Loucy (cell line): Measurements from ENCODE around the gene TEP1.

ENCODE experiments used
- EZH2phosphoT487 ChIP-seq: fragments of 200-600 bp; IDR thresholded peaks from 2 replicates; pipeline ENCODE4 v1.6.1; 2018; ENCODE audit warnings: antibody characterized with exemption, mild to moderate bottlenecking, moderate library complexity, borderline replicate concordance
- TF ChIP-seq, protein P1 (sequence below): fragments of 200-600 bp; sonication (generic); conservative IDR thresholded peaks from 2 replicates; pipeline ENCODE4 v1.5.1; 2014; ENCODE audit warnings: mild to moderate bottlenecking, antibody characterized with exemption, low read length

DNA sequence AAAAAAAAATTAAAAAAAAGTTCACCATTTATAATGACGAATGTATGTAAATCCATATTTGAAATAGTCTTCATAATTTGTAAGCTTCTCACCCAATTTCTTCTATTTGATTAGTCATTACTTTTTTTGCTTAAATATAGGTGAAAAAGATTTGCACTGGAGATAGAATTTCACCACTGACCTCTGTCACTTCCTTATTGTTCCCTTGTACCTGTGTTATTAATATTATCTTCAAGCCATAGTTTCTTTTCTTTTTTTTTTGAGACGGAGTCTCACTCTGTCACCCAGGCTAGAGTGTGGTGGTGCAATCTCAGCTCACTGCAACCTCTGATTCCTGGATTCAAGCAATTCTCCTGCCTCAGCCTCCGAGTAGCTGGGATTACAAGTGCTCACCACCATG is 15.8 kb downstream of the TEP1 start:
- TF ChIP-seq, protein P1, sequence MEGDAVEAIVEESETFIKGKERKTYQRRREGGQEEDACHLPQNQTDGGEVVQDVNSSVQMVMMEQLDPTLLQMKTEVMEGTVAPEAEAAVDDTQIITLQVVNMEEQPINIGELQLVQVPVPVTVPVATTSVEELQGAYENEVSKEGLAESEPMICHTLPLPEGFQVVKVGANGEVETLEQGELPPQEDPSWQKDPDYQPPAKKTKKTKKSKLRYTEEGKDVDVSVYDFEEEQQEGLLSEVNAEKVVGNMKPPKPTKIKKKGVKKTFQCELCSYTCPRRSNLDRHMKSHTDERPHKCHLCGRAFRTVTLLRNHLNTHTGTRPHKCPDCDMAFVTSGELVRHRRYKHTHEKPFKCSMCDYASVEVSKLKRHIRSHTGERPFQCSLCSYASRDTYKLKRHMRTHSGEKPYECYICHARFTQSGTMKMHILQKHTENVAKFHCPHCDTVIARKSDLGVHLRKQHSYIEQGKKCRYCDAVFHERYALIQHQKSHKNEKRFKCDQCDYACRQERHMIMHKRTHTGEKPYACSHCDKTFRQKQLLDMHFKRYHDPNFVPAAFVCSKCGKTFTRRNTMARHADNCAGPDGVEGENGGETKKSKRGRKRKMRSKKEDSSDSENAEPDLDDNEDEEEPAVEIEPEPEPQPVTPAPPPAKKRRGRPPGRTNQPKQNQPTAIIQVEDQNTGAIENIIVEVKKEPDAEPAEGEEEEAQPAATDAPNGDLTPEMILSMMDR, result no peak
- TF ChIP-seq EZH2phosphoT487, result no peak
